H1 (cell line): ENCODE data around the gene PNPLA3. TPM values are rescaled to one million over a fixed set of nuclear protein-coding genes. Genes with fewer than 3 reads are reported as not detected.

ENCODE experiments used
- CTCF ChIA-PET: fragments of 300-600 bp; sonication (Branson Sonifier 250); formaldehyde crosslinking; loops from one replicate; lab custom pipeline; 2021; ENCODE audit not compliant: partially characterized antibody; lab: Charles Lee
- POLR2A ChIA-PET: fragments of 300-600 bp; sonication (Branson Sonifier 250); formaldehyde crosslinking; loops from one replicate; lab custom pipeline; 2021; ENCODE audit warnings: inconsistent platforms; ENCODE audit not compliant: partially characterized antibody; lab: Charles Lee
- DNase-seq, 2 experiments: peaks; one replicate each; pipeline versions ENCODE4 v3.0.0 to v3.0.0-alpha.2; 2010 to 2022; ENCODE audit warnings: low spot score in 2 of 2, low read depth in 1 of 2, mixed read lengths in 1 of 2
- FAIRE-seq: peaks from 2 replicates; lab custom pipeline; 2011; peaks lifted over from hg19 to GRCh38; lab: Jason Lieb, UNC
- H2AFZ ChIP-seq: 2 replicates; pipeline ENCODE4 v1.8.1; 2012; ENCODE audit warnings: low read length, inconsistent platforms
- H2AK5ac ChIP-seq: 2 replicates; pipeline ENCODE4 v1.6.1; 2013; ENCODE audit warnings: low read depth, low read length
- H2BK120ac ChIP-seq: replicated peaks from 2 replicates; pipeline ENCODE3; 2013; ENCODE audit warnings: low read depth, low read length, inconsistent platforms
- H2BK12ac ChIP-seq: 2 replicates; pipeline ENCODE4 v1.6.1; 2013; ENCODE audit warnings: low read depth, low read length
- H2BK15ac ChIP-seq: 2 replicates; pipeline ENCODE4 v1.6.1; 2013; ENCODE audit warnings: low read length
- H2BK20ac ChIP-seq: 2 replicates; pipeline ENCODE4 v1.6.1; 2013; ENCODE audit warnings: low read length
- H2BK5ac ChIP-seq: 2 replicates; pipeline ENCODE4 v1.6.1; 2013; ENCODE audit warnings: low read depth, low read length
- H3K14ac ChIP-seq: 2 replicates; pipeline ENCODE4 v1.6.1; 2013; ENCODE audit warnings: inconsistent platforms; ENCODE audit not compliant: insufficient read length
- H3K18ac ChIP-seq: 2 replicates; pipeline ENCODE4 v1.6.1; 2013; ENCODE audit warnings: low read length; ENCODE audit errors: extremely low read depth
- H3K23ac ChIP-seq: 2 replicates; pipeline ENCODE4 v1.6.1; 2013; ENCODE audit warnings: inconsistent platforms; ENCODE audit not compliant: insufficient read length
- H3K23me2 ChIP-seq: 2 replicates; pipeline ENCODE4 v1.6.1; 2013; ENCODE audit warnings: low read depth, low read length
- H3K27ac ChIP-seq: 2 replicates; pipeline ENCODE4 v1.6.1; 2011; ENCODE audit warnings: low read depth, low read length, inconsistent platforms
- H3K27me3 ChIP-seq, 4 experiments: replicated peaks in 1 of 4; 1 replicate in 1 of 4; 2 replicates in 3 of 4; pipeline versions ENCODE4 v1.6.1 to v1.8.1; 2011 to 2013; ENCODE audit warnings: low read length in 3 of 4, mild to moderate bottlenecking in 3 of 4, inconsistent platforms in 2 of 4, mixed read lengths in 2 of 4, moderate library complexity in 1 of 4; ENCODE audit not compliant: control insufficient read depth in 3 of 4, insufficient read depth in 3 of 4; ENCODE audit errors: extremely low read depth in 1 of 4
- H3K36me3 ChIP-seq, 4 experiments: 2 replicates each; pipeline versions ENCODE4 v1.6.1 to v1.8.1; 2011 to 2013; ENCODE audit warnings: mild to moderate bottlenecking in 4 of 4, low read length in 3 of 4, moderate library complexity in 2 of 4, control low read depth in 1 of 4, inconsistent platforms in 1 of 4; ENCODE audit not compliant: insufficient read depth in 4 of 4, control insufficient read depth in 2 of 4
- H3K4ac ChIP-seq: replicated peaks from 2 replicates; pipeline ENCODE3; 2013; ENCODE audit warnings: low read length, low read depth, mixed read lengths, inconsistent platforms; ENCODE audit not compliant: insufficient read length
- H3K4me1 ChIP-seq, 4 experiments: replicated peaks in 1 of 4; 1 replicate in 1 of 4; 2 replicates in 3 of 4; pipeline versions ENCODE4 v1.6.1 to v1.8.1; 2011 to 2013; ENCODE audit warnings: low read length in 3 of 4, inconsistent platforms in 2 of 4, mixed read lengths in 1 of 4; ENCODE audit not compliant: insufficient read depth in 4 of 4, control insufficient read depth in 3 of 4
- H3K4me2 ChIP-seq, 2 experiments: 2 replicates each; pipeline versions ENCODE4 v1.6.1 to v1.8.1; 2011 to 2013; ENCODE audit warnings: low read depth in 2 of 2, low read length in 2 of 2, control low read depth in 1 of 2, inconsistent platforms in 1 of 2, mild to moderate bottlenecking in 1 of 2; ENCODE audit not compliant: insufficient read depth in 1 of 2
- H3K4me3 ChIP-seq, 4 experiments: fragments of 200-600, 300-600 bp in 1 of 4; sonication (generic), shearing (Covaris generic), sonication (Bioruptor Twin) in 1 of 4; 2 replicates each; pipeline versions ENCODE4 v1.5.1 to v1.8.1; 2011 to 2016; ENCODE audit warnings: low read length in 4 of 4, low read depth in 3 of 4, control low read depth in 2 of 4, inconsistent platforms in 2 of 4, mild to moderate bottlenecking in 2 of 4, mixed read lengths in 1 of 4, moderate library complexity in 1 of 4; ENCODE audit not compliant: insufficient read depth in 2 of 4; ENCODE audit errors: extremely low read depth in 1 of 4
- H3K56ac ChIP-seq: replicated peaks from 2 replicates; pipeline ENCODE3; 2013; ENCODE audit warnings: low read depth, mild to moderate bottlenecking, mixed read lengths, low read length, inconsistent platforms; ENCODE audit not compliant: insufficient read length
- H3K79me1 ChIP-seq: 2 replicates; pipeline ENCODE4 v1.6.1; 2013; ENCODE audit warnings: low read depth, low read length, control low read depth
- H3K79me2 ChIP-seq, 2 experiments: 2 replicates each; pipeline versions ENCODE4 v1.6.1 to v1.8.1; 2012 to 2013; ENCODE audit warnings: low read length in 2 of 2, mild to moderate bottlenecking in 2 of 2, inconsistent platforms in 1 of 2; ENCODE audit not compliant: insufficient read depth in 2 of 2, control insufficient read depth in 1 of 2
- H3K9ac ChIP-seq, 4 experiments: replicated peaks in 1 of 4; 1 replicate in 1 of 4; 2 replicates in 3 of 4; pipeline versions ENCODE4 v1.6.1 to v1.8.1; 2011 to 2013; ENCODE audit warnings: low read depth in 3 of 4, low read length in 3 of 4, control low read depth in 2 of 4, mild to moderate bottlenecking in 2 of 4, moderate library complexity in 2 of 4, inconsistent platforms in 1 of 4; ENCODE audit errors: extremely low read depth in 1 of 4
- H3K9me3 ChIP-seq, 2 experiments: 2 replicates each; pipeline versions ENCODE4 v1.6.1 to v1.8.1; 2012 to 2013; ENCODE audit warnings: mild to moderate bottlenecking in 2 of 2, moderate library complexity in 2 of 2, control low read depth in 1 of 2, inconsistent platforms in 1 of 2, low read depth in 1 of 2, low read length in 1 of 2, mixed read lengths in 1 of 2; ENCODE audit not compliant: insufficient read depth in 2 of 2
- H4K20me1 ChIP-seq, 2 experiments: replicated peaks in 1 of 2; 2 replicates each; pipeline versions ENCODE3 to v1.8.1; 2011 to 2013; ENCODE audit warnings: inconsistent platforms in 2 of 2, low read length in 2 of 2, mild to moderate bottlenecking in 1 of 2; ENCODE audit not compliant: insufficient read depth in 2 of 2, control insufficient read depth in 1 of 2
- H4K5ac ChIP-seq: 2 replicates; pipeline ENCODE4 v1.6.1; 2013; ENCODE audit warnings: low read length, low read depth, mixed read lengths, inconsistent platforms; ENCODE audit not compliant: insufficient read length
- H4K8ac ChIP-seq: 2 replicates; pipeline ENCODE4 v1.8.0; 2013; ENCODE audit warnings: mild to moderate bottlenecking, moderate library complexity, low read length, inconsistent platforms; ENCODE audit not compliant: insufficient read depth; ENCODE audit errors: extremely low read depth
- H4K91ac ChIP-seq: replicated peaks from 2 replicates; pipeline ENCODE3; 2013; ENCODE audit warnings: low read length, mixed read lengths, inconsistent platforms; ENCODE audit not compliant: insufficient read length
- CBX8 ChIP-seq: fragments of 300-800, 300-1000 bp; sonication (generic); IDR thresholded peaks from 2 replicates; pipeline ENCODE4 v1.7.1; 2016; ENCODE audit warnings: low read depth, low read length, borderline replicate concordance
- EZH2 ChIP-seq: fragments of 200-600 bp; sonication (generic); IDR thresholded peaks from 2 replicates; pipeline ENCODE4 v1.7.1; 2012; ENCODE audit warnings: low read depth, mild to moderate bottlenecking, moderate library complexity, low read length, inconsistent platforms; ENCODE audit not compliant: severe bottlenecking
- RBBP5 ChIP-seq: IDR thresholded peaks from 2 replicates; pipeline ENCODE4 v1.7.1; 2012; ENCODE audit warnings: low read depth, mild to moderate bottlenecking, inconsistent platforms, low read length, moderate library complexity, borderline replicate concordance
- WGBS, 2 experiments: shearing (Covaris generic) in 1 of 2; methylation state at CpG; one replicate each; pipeline versions ENCODE4 v1.1.6 to v1.1.7; 2013 to 2015; ENCODE audit warnings: low lambda C conversion rate in 2 of 2, mixed read lengths in 2 of 2, inconsistent platforms in 1 of 2, low coverage in 1 of 2, missing lambda C conversion rate in 1 of 2; ENCODE audit not compliant: insufficient replicate concordance in 2 of 2, insufficient coverage in 1 of 2, insufficient read length in 1 of 2; ENCODE audit errors: extremely low coverage in 1 of 2, missing lambda C conversion rate in 1 of 2; 5-methylcytosine and 5-hydroxymethylcytosine counted together
- polyA plus RNA-seq, 7 experiments: library from polyadenylated mRNA; depleted of rRNA in 3 of 7; stranded (reverse) in 5 of 7; unstranded in 2 of 7; fragments of >200 nt in 5 of 7; fragments of 200-250 nt in 2 of 7; gene quantifications; 1 replicate in 5 of 7; 2 replicates in 1 of 7; 4 replicates in 1 of 7; pipeline versions ENCODE4 v1.2.1 to v1.2.3, GENCODE V29; 2011 to 2013; ENCODE audit warnings: missing spikeins in 2 of 7, mixed read lengths in 2 of 7
- total RNA-seq: library from RNA; stranded (reverse); fragmentation: NEBNext Ultra II Directional; extraction: Animal tissue kit (Norgen Biotek cat#: 25700); gene quantifications from 2 replicates; pipeline ENCODE4 v1.2.1, GENCODE V29; 2021

Gene PNPLA3
- total and polyA plus RNA-seq, 2 of the 8 experiments (the other 6 are each of a cell fraction or from before 2014, with no cell fraction given): 17.5 to 23.4 TPM

GRCh38 chr22:43887391-43887790 is 36.2 kb upstream of the PNPLA3 start:
- Histone ChIP-seq H3K56ac (no peak overlapping the region), H3K27ac (no peak overlapping the region), H3K4ac (no peak overlapping the region), H3K23ac (no peak overlapping the region), H2BK120ac (no peak overlapping the region), H3K27me3 (peaks cover 0 to 4% (median 1%) of the 10 kb centered on the region in 4 experiments; a peak in 3 of 7 replicates), H2BK5ac (no peak overlapping the region; the same call in 1 of the 2 replicates), H3K9ac (no peak overlapping the region), H3K4me2 (no peak overlapping the region), H3K4me1 (peaks cover 0 to 10% (median 6%) of the 10 kb centered on the region in 4 experiments; a peak in 5 of 7 replicates), H3K36me3 (0 out of 8 replicates have a peak, but pooled peaks cover 0 to 2% (median 0%) of the 10 kb centered on the region in 4 experiments), H2BK12ac (no peak overlapping the region; the same call in 1 of the 2 replicates), H3K23me2 (peaks cover 11% of the 10 kb centered on the region; the same call in 1 of the 2 replicates), H2BK15ac (no peak overlapping the region), H3K4me3 (no peak overlapping the region), H2BK20ac (no peak overlapping the region), H3K79me1 (no peaks in the 10 kb centered on the region), H4K8ac (no peak overlapping the region), H3K79me2 (no peaks in the 10 kb centered on the region), H2AK5ac (no peak overlapping the region), H2AFZ (no peak overlapping the region), H4K91ac (no peak overlapping the region), H3K14ac (no peak overlapping the region), H3K9me3 (no peaks in the 10 kb centered on the region), H3K18ac (no peak overlapping the region), H4K20me1 (peaks cover 3 to 13% of the 10 kb centered on the region in 2 experiments), H4K5ac (no peak overlapping the region)
- no peak for DNase-seq
- WGBS, 2 experiments: 86% methylated on average over 4 of the region's 4 CpGs; no CpG with 5 or more reads in 1 of the 2 experiments
- FAIRE-seq: no peak
- ChIA-PET CTCF (interaction anchor here (0.8 to 7.5 kb wide), 4 partner anchors 13 to 372 kb away, joined by 3 to 226 read pairs (median 4); partner anchors contain the start of gene PNPLA5), POLR2A (no interaction called here)
- TF ChIP-seq EZH2 (no peak), CBX8 (no peak), RBBP5 (no peak)
